GM18951 (cell line): ENCODE results near the gene LRRC36.
A peak's percentile ranks its signal among the peaks of the same experiment; 100 is the strongest.

Source experiments
- POLR2A ChIP-seq: IDR thresholded peaks from 4 replicates; pipeline ENCODE4 v1.6.1; 2011; ENCODE audit warnings: mild to moderate bottlenecking; ENCODE audit not compliant: insufficient read length, insufficient read depth; ENCODE audit errors: extremely low read depth
- in situ Hi-C: fragments of 300-500 bp; cut with MboI; formaldehyde crosslinking; loops from one replicate; pipeline ENCODE4 v1.12.0; 2022; ENCODE audit warnings: low sequenced_read_pairs, mixed read lengths, inconsistent platforms; ENCODE audit not compliant: unreplicated experiment

The LRRC36 gene, protein sequence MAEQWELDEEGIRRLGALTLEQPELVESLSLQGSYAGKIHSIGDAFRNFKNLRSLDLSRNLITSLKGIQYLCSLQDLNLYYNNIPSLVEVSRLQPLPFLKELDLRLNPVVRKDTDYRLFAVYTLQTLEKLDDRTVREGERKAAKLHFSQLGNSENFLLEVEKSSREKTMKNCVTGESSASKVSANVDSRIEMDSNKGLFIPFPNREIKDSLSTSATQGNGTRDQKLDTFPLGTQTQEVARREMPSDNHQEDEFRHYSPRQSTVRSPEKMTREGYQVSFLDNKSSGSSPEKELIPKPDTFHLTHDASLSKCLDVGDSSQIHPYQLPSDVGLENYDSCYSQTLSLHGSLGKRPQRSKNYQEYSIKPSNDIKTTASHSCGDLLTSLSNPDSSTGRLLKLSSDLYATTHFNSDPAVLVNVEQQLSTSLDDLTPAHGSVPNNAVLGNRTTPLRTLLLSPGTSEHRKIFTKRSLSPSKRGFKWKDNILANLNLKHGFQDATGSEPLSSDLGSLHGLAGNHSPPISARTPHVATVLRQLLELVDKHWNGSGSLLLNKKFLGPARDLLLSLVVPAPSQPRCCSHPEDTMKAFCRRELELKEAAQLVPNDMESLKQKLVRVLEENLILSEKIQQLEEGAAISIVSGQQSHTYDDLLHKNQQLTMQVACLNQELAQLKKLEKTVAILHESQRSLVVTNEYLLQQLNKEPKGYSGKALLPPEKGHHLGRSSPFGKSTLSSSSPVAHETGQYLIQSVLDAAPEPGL

DNA sequence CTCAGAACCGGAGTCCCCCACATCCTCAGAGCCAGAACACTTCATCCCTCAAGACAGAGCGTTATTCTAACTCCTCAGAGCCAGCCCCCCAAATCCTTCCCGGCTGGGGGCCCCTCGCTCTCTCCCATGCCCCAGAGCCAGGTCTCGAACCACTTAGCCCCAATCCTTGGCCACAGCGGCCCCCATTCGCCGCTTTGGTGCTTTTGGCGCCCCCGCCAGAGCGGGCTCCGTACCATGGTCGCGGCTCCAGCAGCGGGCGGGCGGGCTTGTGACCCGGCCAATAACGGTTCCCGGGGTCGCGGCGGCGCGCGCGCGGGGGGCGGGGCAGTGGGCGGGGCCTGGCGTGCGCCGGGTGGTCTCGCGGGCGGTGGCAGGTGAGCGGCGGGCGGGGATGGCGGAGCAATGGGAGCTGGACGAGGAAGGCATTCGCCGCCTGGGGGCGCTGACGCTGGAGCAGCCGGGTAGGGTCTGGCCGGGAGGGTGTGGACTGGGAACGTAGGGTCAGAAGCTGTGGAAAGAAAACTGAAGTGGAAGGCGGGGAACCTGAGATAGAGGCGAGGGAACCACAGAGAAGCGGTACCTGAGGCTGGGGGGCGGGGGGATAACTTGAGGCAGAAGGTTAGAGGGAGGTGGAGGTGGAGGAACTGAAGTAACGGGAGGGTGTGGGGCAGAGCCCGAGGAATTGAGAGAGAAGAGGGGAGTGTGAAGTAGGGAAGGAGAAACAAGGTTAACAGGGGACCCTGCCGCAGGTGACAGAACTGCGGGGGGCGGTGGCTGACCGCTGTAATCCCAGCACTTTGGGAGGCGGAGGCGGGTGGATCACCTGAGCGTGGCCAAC, at the start of gene LRRC36, which contains the start of gene KCTD19:
Gene LRRC36 (plus strand): TSS at position 344 of the 838 bp plus-strand sequence. CDS start 48 bp downstream, at position 392.
Gene KCTD19 (minus strand): TSS at position 270 of the 838 bp plus-strand sequence. CDS start 34 bp downstream, at position 236.
- peak; percentile 31 for TF ChIP-seq POLR2A
- in situ Hi-C loops = no loop called here

- in situ Hi-C loops = no loop called here
- TF ChIP-seq POLR2A = no peak
Measured at GRCh38 chr16:67277294-67277998, 49.2 kb upstream of the LRRC36 start.

- no peak for TF ChIP-seq POLR2A
- in situ Hi-C loops = no loop called here
Measured at GRCh38 chr16:67277999-67278772, 48.4 kb upstream of the LRRC36 start.

DNA sequence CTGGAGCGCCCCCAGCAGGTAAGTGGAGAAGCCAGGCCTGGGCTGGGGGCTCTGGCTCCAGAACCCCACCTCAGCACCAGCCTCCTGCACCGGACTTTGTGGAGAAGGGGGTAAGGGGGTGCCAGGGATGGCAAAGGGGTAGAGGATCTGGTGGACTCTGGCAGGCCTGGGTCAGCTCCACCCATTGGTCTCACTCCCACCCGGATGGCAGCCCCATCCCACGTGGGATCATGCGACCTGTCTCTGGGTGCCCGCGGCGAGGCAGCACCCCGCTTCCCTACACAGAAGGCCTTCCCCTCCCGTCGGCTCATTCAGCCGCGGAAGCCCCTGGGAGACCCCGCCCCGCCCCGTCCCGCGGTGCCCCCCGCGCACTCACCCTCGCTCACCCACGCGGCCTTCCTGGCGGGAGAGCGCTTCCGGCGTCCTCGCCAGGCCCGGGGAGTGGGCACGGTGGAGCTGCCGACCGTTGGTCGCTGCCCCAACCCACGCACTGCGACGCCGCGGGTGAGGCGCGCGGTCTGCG, 47.8 kb upstream of the LRRC36 start:
- in situ Hi-C loops = no loop called here
- no peak for TF ChIP-seq POLR2A

- in situ Hi-C loops = no loop called here
- peak; percentile 53 for TF ChIP-seq POLR2A
Measured at GRCh38 chr16:67279296-67280089, 47.1 kb upstream of the LRRC36 start, which contains the start of gene PLEKHG4. Gene PLEKHG4 (plus strand): TSS chr16:67279532. CDS start chr16:67280045, 513 bp downstream.

- in situ Hi-C loops = no loop called here
- no peak for TF ChIP-seq POLR2A
Measured at GRCh38 chr16:67280090-67281015, 46.3 kb upstream of the LRRC36 start.

GRCh38 chr16:67281536-67282446, 44.8 kb upstream of the LRRC36 start:
- no peak for TF ChIP-seq POLR2A
- in situ Hi-C loops = no loop called here

GRCh38 chr16:67282447-67282805, 44.2 kb upstream of the LRRC36 start:
- in situ Hi-C loops = no loop called here
- TF ChIP-seq POLR2A = no peak
